ENCODE measurements around the gene MATCAP1. TPM values are rescaled to one million over a fixed set of nuclear protein-coding genes. Genes with fewer than 3 reads are reported as not detected.

MATCAP1 gene
- polyA plus RNA-seq, 1 donor (not counting 4 experiments of a cell fraction or from before 2014, with no cell fraction given) = 13.3 TPM

GRCh38 chr16:67184453-67184994, 761 bp upstream of the MATCAP1 start:
- peaks cover 2% of the 10 kb centered on the region for H3K9me1 ChIP-seq (ENCODE audit: control insufficient read depth, extremely low read depth, insufficient read depth, low read length)
- H2AFZ ChIP-seq (ENCODE audit: control insufficient read depth, low read length) = peak overlapping the region; percentile 87
- H3K79me2 ChIP-seq (ENCODE audit: control insufficient read depth, insufficient read depth, low read length) = peaks cover 7% of the 10 kb centered on the region
- H3K27me3 ChIP-seq (ENCODE audit: control insufficient read depth, extremely low read depth, insufficient read depth, low read length) = no peaks in the 10 kb centered on the region
- H3K9ac ChIP-seq (ENCODE audit: control insufficient read depth, extremely low read depth, insufficient read depth, low read length) = peak overlapping the region; percentile 86
- FAIRE-seq (no peak), DNase-seq (ENCODE audit: low read depth, low spot score) (no peak)
- peaks cover 0 to 3% of the 10 kb centered on the region in 2 experiments for H3K36me3 ChIP-seq (ENCODE audit: control insufficient read depth in 2 of 2, extremely low read depth in 1 of 2, insufficient read depth in 2 of 2, low read length in 2 of 2)
- no peak for TF ChIP-seq EZH2 (IDR thresholded peaks at IDR 0.05; ENCODE audit: low read length)
- TF ChIP-seq CTCF (optimal IDR thresholded peaks at IDR 0.05 in 1 of 3, IDR thresholded peaks at IDR 0.05 in 1 of 3, conservative IDR thresholded peaks at IDR 0.05 in 1 of 3; ENCODE audit: extremely low read depth in 1 of 3, insufficient read depth in 2 of 3, low read length in 3 of 3) = no peak
- H4K20me1 ChIP-seq (ENCODE audit: control insufficient read depth, extremely low read depth, insufficient read depth, low read length) = no peaks in the 10 kb centered on the region
- H3K27ac ChIP-seq (ENCODE audit: control insufficient read depth, insufficient read depth, low read length) = no peak overlapping the region
- H3K4me1 ChIP-seq (ENCODE audit: control insufficient read depth, extremely low read depth, insufficient read depth, low read length) = peaks cover 28% of the 10 kb centered on the region
- H3K9me3 ChIP-seq (ENCODE audit: control insufficient read depth, low read depth, low read length) = no peaks in the 10 kb centered on the region
- dilution Hi-C loops (cut with MboI; ENCODE audit: extremely low pct_ligation_motif_present, low sequenced_read_pairs) = no loop called here
- peak overlapping the region; percentile 81 to 86 (median 82) for H3K4me3 ChIP-seq (ENCODE audit: control insufficient read depth in 2 of 3, extremely low read depth in 1 of 3, insufficient read depth in 2 of 3, low read depth in 1 of 3, low read length in 3 of 3)
- peak overlapping the region; percentile 73 for H3K4me2 ChIP-seq (ENCODE audit: control insufficient read depth, extremely low read depth, insufficient read depth, low read depth, low read length)

- no peaks in the 10 kb centered on the region for H3K27me3 ChIP-seq (ENCODE audit: control insufficient read depth, extremely low read depth, insufficient read depth, low read length)
- peaks cover 7% of the 10 kb centered on the region for H3K79me2 ChIP-seq (ENCODE audit: control insufficient read depth, insufficient read depth, low read length)
- peak overlapping the region; percentile 86 for H3K9ac ChIP-seq (ENCODE audit: control insufficient read depth, extremely low read depth, insufficient read depth, low read length)
- peak overlapping the region; percentile 73 for H3K4me2 ChIP-seq (ENCODE audit: control insufficient read depth, extremely low read depth, insufficient read depth, low read depth, low read length)
- TF ChIP-seq EZH2 (IDR thresholded peaks at IDR 0.05; ENCODE audit: low read length) (no peak), CTCF (optimal IDR thresholded peaks at IDR 0.05 in 1 of 3, IDR thresholded peaks at IDR 0.05 in 1 of 3, conservative IDR thresholded peaks at IDR 0.05 in 1 of 3; ENCODE audit: extremely low read depth in 1 of 3, insufficient read depth in 2 of 3, low read length in 3 of 3) (no peak)
- peak overlapping the region; percentile 91 for H3K27ac ChIP-seq (ENCODE audit: control insufficient read depth, insufficient read depth, low read length)
- no peaks in the 10 kb centered on the region for H3K9me3 ChIP-seq (ENCODE audit: control insufficient read depth, low read depth, low read length)
- FAIRE-seq = no peak
- H4K20me1 ChIP-seq (ENCODE audit: control insufficient read depth, extremely low read depth, insufficient read depth, low read length) = no peaks in the 10 kb centered on the region
- peak; percentile 92 for DNase-seq (ENCODE audit: low read depth, low spot score)
- peaks cover 2% of the 10 kb centered on the region for H3K9me1 ChIP-seq (ENCODE audit: control insufficient read depth, extremely low read depth, insufficient read depth, low read length)
- dilution Hi-C loops (cut with MboI; ENCODE audit: extremely low pct_ligation_motif_present, low sequenced_read_pairs) = no loop called here
- peak overlapping the region; percentile 81 to 86 (median 82) for H3K4me3 ChIP-seq (ENCODE audit: control insufficient read depth in 2 of 3, extremely low read depth in 1 of 3, insufficient read depth in 2 of 3, low read depth in 1 of 3, low read length in 3 of 3)
- H3K36me3 ChIP-seq (ENCODE audit: control insufficient read depth in 2 of 2, extremely low read depth in 1 of 2, insufficient read depth in 2 of 2, low read length in 2 of 2) = peaks cover 0 to 3% of the 10 kb centered on the region in 2 experiments
- peak overlapping the region; percentile 0 for H2AFZ ChIP-seq (ENCODE audit: control insufficient read depth, low read length)
- peaks cover 39% of the 10 kb centered on the region for H3K4me1 ChIP-seq (ENCODE audit: control insufficient read depth, extremely low read depth, insufficient read depth, low read length)
Measured at GRCh38 chr16:67183284-67183626, 508 bp downstream of the MATCAP1 start.
